Astrocyte of the spinal cord (primary cell): ENCODE data around the gene CERT1.
A peak's percentile ranks its signal among the peaks of the same experiment; 100 is the strongest.

Experiments
- DNase-seq: peaks from one replicate; pipeline ENCODE4 v3.0.0; 2011; ENCODE audit warnings: low read depth, low spot score
- H3K4me3 ChIP-seq: 2 replicates; pipeline ENCODE4 v1.5.1; 2011; ENCODE audit warnings: low read depth, mild to moderate bottlenecking, low read length, moderate library complexity
- CTCF ChIP-seq: IDR thresholded peaks from 2 replicates; pipeline ENCODE4 v1.5.1; 2012; ENCODE audit warnings: low read depth, mild to moderate bottlenecking, low read length, inconsistent platforms
- in situ Hi-C: cut with HindIII; loops from 2 replicates; pipeline ENCODE4 v1.10.0; 2017; ENCODE audit warnings: low sequenced_read_pairs

The CERT1 gene

GRCh38 chr5:75525344-75525743 lies 13.9 kb upstream of the CERT1 start:
- DNase-seq, result no peak
- TF ChIP-seq CTCF, result no peak
- in situ Hi-C loops, result no loop called here
- H3K4me3 ChIP-seq, result no peak overlapping the region

GRCh38 chr5:75524591-75524990 lies 13.2 kb upstream of the CERT1 start:
- H3K4me3 ChIP-seq, result no peak overlapping the region
- in situ Hi-C loops, result no loop called here
- DNase-seq, result no peak
- TF ChIP-seq CTCF, result no peak

- no peak for DNase-seq
- in situ Hi-C loops, result no loop called here
- H3K4me3 ChIP-seq, result no peak overlapping the region
- no peak for TF ChIP-seq CTCF
These were observed 12.6 kb upstream of the CERT1 start for GRCh38 chr5:75524071-75524470.

GRCh38 chr5:75523275-75523674 lies 11.8 kb upstream of the CERT1 start:
- no peak for TF ChIP-seq CTCF

GRCh38 chr5:75522542-75522941 lies 11.1 kb upstream of the CERT1 start:
- H3K4me3 ChIP-seq, result no peak overlapping the region
- in situ Hi-C loops, result no loop called here

More at GRCh38 chr5:75523275-75523674, 11.8 kb upstream of the CERT1 start:
- no peak overlapping the region for H3K4me3 ChIP-seq
- in situ Hi-C loops, result no loop called here
- no peak for DNase-seq

GRCh38 chr5:75522025-75522424 lies 10.6 kb upstream of the CERT1 start:
- H3K4me3 ChIP-seq, result no peak overlapping the region
- DNase-seq, result peak; percentile 8
- TF ChIP-seq CTCF, result no peak
- in situ Hi-C loops, result no loop called here

More at GRCh38 chr5:75522542-75522941, 11.1 kb upstream of the CERT1 start:
- TF ChIP-seq CTCF, result no peak
- no peak for DNase-seq

GRCh38 chr5:75521195-75521594 lies 9.8 kb upstream of the CERT1 start:
- no peak for TF ChIP-seq CTCF
- in situ Hi-C loops, result no loop called here
- no peak overlapping the region for H3K4me3 ChIP-seq
- no peak for DNase-seq
